ENCODE results near the gene EFCAB12.

DNA sequence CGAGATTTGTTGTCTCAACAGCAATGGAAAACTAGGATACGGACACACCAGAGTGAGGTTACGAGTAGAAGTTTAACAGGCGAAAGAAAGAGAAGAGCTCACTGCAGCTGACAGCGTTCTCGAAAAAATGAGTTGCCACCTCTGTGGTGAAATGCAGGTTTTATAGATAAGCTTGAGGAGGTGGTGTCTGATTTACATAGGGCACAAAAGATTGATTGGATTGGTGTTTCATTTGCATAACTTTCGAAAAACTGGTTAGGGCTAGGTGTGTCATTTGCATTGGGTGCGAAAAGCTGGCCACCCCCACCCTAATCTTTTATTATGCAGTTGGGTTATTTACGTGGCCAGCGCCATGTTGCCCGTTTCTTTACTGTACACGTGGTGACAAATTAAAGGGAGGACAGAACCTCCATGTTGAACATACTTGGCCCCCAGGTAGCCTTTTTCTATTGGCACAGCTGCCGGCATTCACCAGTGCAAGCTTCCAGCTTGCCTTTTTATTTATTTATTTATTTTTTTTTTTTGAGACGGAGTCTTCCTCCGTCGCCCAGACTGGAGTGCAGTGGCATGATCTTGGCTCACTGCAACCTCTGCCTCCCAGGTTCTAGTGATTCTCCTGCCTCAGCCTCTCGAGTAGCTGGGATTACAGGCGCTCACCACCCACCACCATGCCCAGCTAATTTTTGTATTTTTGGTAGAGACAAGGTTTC, 19.9 kb upstream of the EFCAB12 start:
- TF ChIP-seq CTCF (IDR thresholded peaks at IDR 0.05): no peak
- no peak for TF ChIP-seq POLR2AphosphoS5 (IDR thresholded peaks at IDR 0.05; ENCODE audit: insufficient read depth in 1 of 2, low read depth in 1 of 2)
- no peak for TF ChIP-seq POLR2A (IDR thresholded peaks at IDR 0.05)
